ENCODE results near the gene HHAT.

- TF ChIP-seq CTCF (IDR thresholded peaks at IDR 0.05; ENCODE audit: low read length) (no peak), EZH2 (optimal IDR thresholded peaks at IDR 0.05; ENCODE audit: low read depth, low read length) (no peak), EZH2phosphoT487 (IDR thresholded peaks at IDR 0.05; ENCODE audit: low read length) (no peak)
Measured at GRCh38 chr1:210621712-210622111, 293.0 kb downstream of the HHAT start.

Data from MM.1S (cell line).